HCT116 (cell line): ENCODE data around the gene MN1. TPM values are rescaled to one million over a fixed set of nuclear protein-coding genes. Genes with fewer than 3 reads are reported as not detected.

Experiments used
- ATAC-seq: fragments of 200-7000 bp; cut with Tn5 transposase; 2 replicates; pipeline ENCODE4 v1.9.1; 2020; ENCODE audit warnings: mild to moderate bottlenecking, moderate library complexity
- BruUV-seq: library from RNA; stranded (reverse); fragments of 400-500 nt; replicated peaks from 2 replicates; lab custom pipeline; 2021; lab: Mats Ljungman, UMichigan
- CTCF ChIA-PET: fragments of 300-600 bp; sonication (Branson Sonifier 250); formaldehyde crosslinking; loops from one replicate; lab custom pipeline; 2021; ENCODE audit warnings: antibody characterized with exemption; lab: Charles Lee
- POLR2A ChIA-PET: fragments of 300-600, 350-600 bp; sonication (Branson Sonifier 250); formaldehyde crosslinking; loops from one replicate; lab custom pipeline; 2021; ENCODE audit warnings: antibody characterized with exemption; lab: Charles Lee
- RAD21 ChIA-PET, 2 experiments: fragments of 300-600 bp; sonication (Branson Sonifier 250); formaldehyde crosslinking; loops; one replicate each; lab custom pipeline; 2023; ENCODE audit warnings: low total read pairs in 2 of 2; ENCODE audit not compliant: uncharacterized antibody in 2 of 2, unreplicated experiment in 2 of 2, low non-redundant PET in 1 of 2; lab: Charles Lee
- DNase-seq: peaks from one replicate; pipeline ENCODE4 v3.0.0-alpha.2; 2010; ENCODE audit warnings: low read depth, low spot score
- H2AFZ ChIP-seq: fragments of 200-600 bp; shearing (Covaris generic), sonication (generic); 2 replicates; pipeline ENCODE4 v1.6.1; 2017; ENCODE audit warnings: low read depth, mixed run types, mixed read lengths, antibody characterized with exemption, low read length; ENCODE audit not compliant: poor library complexity, severe bottlenecking
- H3K27ac ChIP-seq: 2 replicates; pipeline ENCODE4 v1.5.1; 2012; ENCODE audit warnings: low read depth, low read length
- H3K27me3 ChIP-seq: fragments of 200-600 bp; sonication (generic); 2 replicates; pipeline ENCODE4 v1.6.1; 2016; ENCODE audit warnings: mixed run types, low read length, mixed read lengths; ENCODE audit not compliant: insufficient read depth
- H3K36me3 ChIP-seq, 2 experiments: fragments of 200-500 bp in 1 of 2; fragments of 200-600 bp in 1 of 2; sonication (Bioruptor generic) in 1 of 2; sonication (generic) in 1 of 2; 2 replicates each; pipeline versions ENCODE4 v1.5.1 to v1.6.1; 2014 to 2016; ENCODE audit warnings: low read length in 2 of 2, inconsistent platforms in 1 of 2, mixed read lengths in 1 of 2, mixed run types in 1 of 2; ENCODE audit not compliant: insufficient read depth in 2 of 2, control insufficient read depth in 1 of 2
- H3K4me1 ChIP-seq, 2 experiments: fragments of 200-600 bp in 1 of 2; sonication (generic) in 1 of 2; 2 replicates each; pipeline versions ENCODE4 v1.5.1 to v1.6.1; 2012 to 2017; ENCODE audit warnings: low read length in 2 of 2, inconsistent platforms in 1 of 2, mild to moderate bottlenecking in 1 of 2, mixed read lengths in 1 of 2, mixed run types in 1 of 2, moderate library complexity in 1 of 2; ENCODE audit not compliant: insufficient read depth in 2 of 2, control insufficient read depth in 1 of 2
- H3K4me2 ChIP-seq: fragments of 200-600 bp; sonication (generic); 2 replicates; pipeline ENCODE4 v1.6.1; 2017; ENCODE audit warnings: mixed run types, low read length, mixed read lengths
- H3K4me3 ChIP-seq, 2 experiments: fragments of 200-600 bp in 1 of 2; sonication (generic) in 1 of 2; replicated peaks in 1 of 2; 2 replicates each; pipeline ENCODE4 v1.5.1; 2011 to 2016; ENCODE audit warnings: low read length in 2 of 2, control low read depth in 1 of 2, low read depth in 1 of 2, mild to moderate bottlenecking in 1 of 2, mixed read lengths in 1 of 2, mixed run types in 1 of 2
- H3K79me2 ChIP-seq: fragments of 200-600 bp; sonication (generic); 2 replicates; pipeline ENCODE4 v1.6.1; 2017; ENCODE audit warnings: mild to moderate bottlenecking, mixed run types, low read length, moderate library complexity, mixed read lengths; ENCODE audit not compliant: insufficient read depth
- H3K9ac ChIP-seq: fragments of 200-600 bp; sonication (generic); 2 replicates; pipeline ENCODE4 v1.6.1; 2016; ENCODE audit warnings: low read length, mixed read lengths
- H3K9me2 ChIP-seq: fragments of 200-600 bp; sonication (generic), shearing (Covaris generic); 2 replicates; pipeline ENCODE4 v1.6.1; 2017; ENCODE audit warnings: mixed run types, mild to moderate bottlenecking, moderate library complexity; ENCODE audit not compliant: insufficient read depth
- H3K9me3 ChIP-seq, 2 experiments: fragments of 200-500 bp in 1 of 2; fragments of 200-600 bp in 1 of 2; sonication (Bioruptor generic) in 1 of 2; sonication (generic) in 1 of 2; 2 replicates each; pipeline ENCODE4 v1.6.1; 2014 to 2017; ENCODE audit warnings: low read length in 2 of 2, mixed read lengths in 2 of 2, inconsistent platforms in 1 of 2, low read depth in 1 of 2, mild to moderate bottlenecking in 1 of 2, mixed run types in 1 of 2, moderate library complexity in 1 of 2; ENCODE audit not compliant: control insufficient read depth in 1 of 2, insufficient read depth in 1 of 2
- H4K20me1 ChIP-seq: fragments of 200-600 bp; sonication (generic), shearing (Covaris generic); 2 replicates; pipeline ENCODE4 v1.6.1; 2017; ENCODE audit warnings: mixed run types, mild to moderate bottlenecking, moderate library complexity; ENCODE audit not compliant: insufficient read depth
- ATF3 ChIP-seq: IDR thresholded peaks from 2 replicates; pipeline ENCODE4 v1.6.1; 2012
- CBX3 ChIP-seq: IDR thresholded peaks from 2 replicates; pipeline ENCODE4 v1.6.1; 2012; ENCODE audit warnings: low read depth
- CEBPB ChIP-seq: IDR thresholded peaks from 2 replicates; pipeline ENCODE4 v1.6.1; 2012; ENCODE audit warnings: low read depth
- CTCF ChIP-seq, 3 experiments: fragments of 200-600 bp in 1 of 3; sonication (generic) in 1 of 3; IDR thresholded peaks in 2 of 3; conservative IDR thresholded peaks in 1 of 3; 2 replicates each; pipeline ENCODE4 v1.5.1; 2012 to 2017; ENCODE audit warnings: low read depth in 2 of 3, low read length in 2 of 3, antibody characterized with exemption in 1 of 3, borderline replicate concordance in 1 of 3, control low read depth in 1 of 3, mild to moderate bottlenecking in 1 of 3, mixed read lengths in 1 of 3, mixed run types in 1 of 3, moderate library complexity in 1 of 3; ENCODE audit not compliant: insufficient read depth in 1 of 3
- EGR1 ChIP-seq: IDR thresholded peaks from 2 replicates; pipeline ENCODE4 v1.6.1; 2012; ENCODE audit warnings: low read depth
- ELF1 ChIP-seq: IDR thresholded peaks from 2 replicates; pipeline ENCODE4 v1.6.1; 2012; ENCODE audit warnings: low read depth, borderline replicate concordance
- EZH2 ChIP-seq: fragments of 200-600 bp; sonication (generic); IDR thresholded peaks from 2 replicates; pipeline ENCODE4 v1.6.1; 2017; ENCODE audit warnings: antibody characterized with exemption, mixed run types
- EZH2phosphoT487 ChIP-seq: fragments of 200-600 bp; IDR thresholded peaks from 2 replicates; pipeline ENCODE4 v1.6.1; 2018; ENCODE audit warnings: antibody characterized with exemption, borderline replicate concordance
- JUND ChIP-seq: IDR thresholded peaks from 2 replicates; pipeline ENCODE4 v1.6.1; 2012
- MAX ChIP-seq: IDR thresholded peaks from 2 replicates; pipeline ENCODE4 v1.6.1; 2012
- POLR2A ChIP-seq: IDR thresholded peaks from 2 replicates; pipeline ENCODE4 v1.7.0; 2011; ENCODE audit warnings: borderline replicate concordance; ENCODE audit not compliant: insufficient read depth, insufficient read length; ENCODE audit errors: extremely low read depth
- POLR2AphosphoS5 ChIP-seq: IDR thresholded peaks from 2 replicates; pipeline ENCODE4 v1.6.1; 2011; ENCODE audit warnings: mild to moderate bottlenecking, low read depth, low read length, moderate library complexity
- SIN3A ChIP-seq: IDR thresholded peaks from 2 replicates; pipeline ENCODE4 v1.6.1; 2012; ENCODE audit warnings: low read depth
- SP1 ChIP-seq: IDR thresholded peaks from 2 replicates; pipeline ENCODE4 v1.6.1; 2012; ENCODE audit warnings: low read depth
- SRF ChIP-seq: IDR thresholded peaks from 2 replicates; pipeline ENCODE4 v1.6.1; 2012; ENCODE audit warnings: low read depth
- TCF7L2 ChIP-seq: IDR thresholded peaks from 2 replicates; pipeline ENCODE4 v1.7.0; 2011; ENCODE audit warnings: borderline replicate concordance, inconsistent platforms; ENCODE audit not compliant: insufficient read depth, insufficient read length; ENCODE audit errors: extremely low read depth
- ZBTB33 ChIP-seq: IDR thresholded peaks from 2 replicates; pipeline ENCODE4 v1.6.1; 2011; ENCODE audit warnings: mild to moderate bottlenecking, low read length, moderate library complexity; ENCODE audit not compliant: insufficient replicate concordance; ENCODE audit errors: extremely low read depth
- ZNF274 ChIP-seq: fragments of 200-500 bp; sonication (Bioruptor generic); IDR thresholded peaks from 2 replicates; pipeline ENCODE4 v1.6.1; 2014; ENCODE audit warnings: mild to moderate bottlenecking, low read depth, low read length, inconsistent platforms
- intact Hi-C: fragments of 100-400 bp; cut with micrococcal nuclease; formaldehyde crosslinking; loops from 2 replicates; pipeline ENCODE4 v1.10.0; 2022
- total RNA-seq: library from RNA; stranded (reverse); gene quantifications from one replicate; pipeline ENCODE4 v1.2.1, GENCODE V29; 2021; ENCODE audit not compliant: unreplicated experiment

The MN1 gene
- total RNA-seq, 1 experiment from 2014 or later: 2.9 TPM

- no peaks in the 10 kb centered on the region for H3K36me3 ChIP-seq
- intact Hi-C loops: no loop called here
- no peaks in the 10 kb centered on the region for H4K20me1 ChIP-seq
- no peak for DNase-seq
- no peak overlapping the region for H3K9ac ChIP-seq
- no peak overlapping the region for H3K4me2 ChIP-seq
- H3K79me2 ChIP-seq: no peaks in the 10 kb centered on the region
- no peak overlapping the region for H3K4me3 ChIP-seq
- H3K4me1 ChIP-seq: no peaks in the 10 kb centered on the region
- no peak for ATAC-seq
- ChIA-PET CTCF (no interaction called here), POLR2A (no interaction called here)
- peaks cover 8% of the 10 kb centered on the region; the same call in 1 of the 2 replicates for H3K27me3 ChIP-seq
- H2AFZ ChIP-seq: no peak overlapping the region
- no peaks in the 10 kb centered on the region for H3K9me3 ChIP-seq
- no peaks in the 10 kb centered on the region for H3K9me2 ChIP-seq
- H3K27ac ChIP-seq: no peak overlapping the region
- no peak for TF ChIP-seq TCF7L2
- no peak for TF ChIP-seq JUND
- TF ChIP-seq EZH2phosphoT487: no peak
- no peak for TF ChIP-seq POLR2A
- no peak for TF ChIP-seq MAX
- TF ChIP-seq CTCF (IDR thresholded peaks at IDR 0.05 in 2 of 3, conservative IDR thresholded peaks at IDR 0.05 in 1 of 3; ENCODE audit: borderline replicate concordance in 1 of 3, insufficient read depth in 1 of 3, low read depth in 2 of 3, low read length in 2 of 3): no peak
- TF ChIP-seq SP1: no peak
- TF ChIP-seq SRF: no peak
- no peak for TF ChIP-seq EZH2
- no peak for TF ChIP-seq EGR1
- TF ChIP-seq ZBTB33: no peak
- no peak for TF ChIP-seq ELF1
- no peak for TF ChIP-seq ZNF274
- no peak for TF ChIP-seq CBX3
- TF ChIP-seq POLR2AphosphoS5: no peak
- no peak for TF ChIP-seq CEBPB
- TF ChIP-seq ATF3: no peak
- TF ChIP-seq SIN3A: no peak
- TF ChIP-seq, all 23 proteins: peak for 0
- RAD21 ChIA-PET: no interaction called here
- BruUV-seq: no TSS peak
Observed at GRCh38 chr22:27771637-27772036, 29.9 kb downstream of the MN1 start.
